HG02938 (cell line): ENCODE results near the gene ZNF365.
"Not testable (repeated sequence)": the region's sequence is repeated elsewhere in the genome, so short reads cannot be mapped to it uniquely, and the experiment has no call there.

Source experiments
- ATAC-seq: cut with Tn5 transposase; IDR thresholded peaks from one replicate; pipeline ENCODE4 v1.9.1; 2021; ENCODE audit warnings: mild to moderate bottlenecking, moderate library complexity; ENCODE audit not compliant: unreplicated experiment

The ZNF365 gene

DNA sequence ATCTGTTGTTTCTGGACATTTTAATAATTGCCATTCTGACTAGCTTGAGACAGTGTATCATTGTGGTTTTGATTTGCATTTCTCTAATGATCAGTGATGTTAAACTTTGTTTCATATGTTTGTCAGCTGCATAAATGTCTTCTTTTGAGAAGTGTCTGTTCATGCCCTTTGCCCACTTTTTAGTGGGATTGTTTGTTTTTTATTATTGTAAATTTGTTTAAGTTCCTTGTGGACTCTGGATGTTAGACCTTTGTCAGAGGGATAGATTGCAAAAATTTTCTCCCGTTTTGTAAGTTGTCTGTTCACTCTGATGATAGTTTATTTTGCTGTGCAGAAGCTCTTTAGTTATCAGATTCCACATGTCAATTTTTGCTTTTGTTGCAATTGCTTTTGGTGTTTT is 36.8 kb downstream of the ZNF365 start:
- not testable (repeated sequence) for ATAC-seq

DNA sequence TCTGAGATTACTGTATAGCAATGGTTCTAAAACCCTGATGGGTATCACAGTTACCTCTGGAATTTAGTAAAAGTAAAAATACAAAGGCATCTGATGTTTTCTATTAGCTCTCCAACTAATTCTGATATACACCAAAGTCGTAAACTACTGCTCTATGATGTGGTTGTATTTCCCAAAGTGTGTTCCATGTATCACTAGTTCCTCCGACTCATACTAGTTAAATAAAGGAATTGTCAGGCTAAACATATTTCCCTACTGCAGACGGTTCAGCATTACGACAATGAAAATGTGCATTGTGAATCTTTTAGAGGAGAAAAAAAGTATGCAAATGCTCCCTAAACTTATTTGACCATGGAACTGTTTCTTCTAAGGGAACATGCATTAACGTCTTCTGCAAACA is 38.9 kb downstream of the ZNF365 start:
- no peak for ATAC-seq

DNA sequence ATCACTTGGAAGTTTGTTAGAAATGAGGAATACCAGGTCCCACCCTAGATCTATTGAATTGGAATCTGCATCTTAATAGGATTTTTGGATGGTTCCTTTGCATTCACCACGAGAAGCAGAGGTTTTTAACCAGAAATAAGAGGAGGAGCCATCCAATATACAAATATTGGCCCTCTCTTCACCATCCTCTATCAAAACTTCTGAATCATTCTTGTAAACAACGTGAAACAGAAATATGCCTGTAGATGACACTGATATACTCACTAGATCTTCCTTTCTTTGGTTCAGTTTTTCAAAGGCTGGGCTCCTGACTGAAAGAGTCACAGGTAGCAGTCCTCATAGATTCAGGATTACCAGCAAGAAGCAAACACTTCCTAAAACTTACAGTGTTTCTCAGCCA is 39.5 kb downstream of the ZNF365 start:
- ATAC-seq, result no peak

DNA sequence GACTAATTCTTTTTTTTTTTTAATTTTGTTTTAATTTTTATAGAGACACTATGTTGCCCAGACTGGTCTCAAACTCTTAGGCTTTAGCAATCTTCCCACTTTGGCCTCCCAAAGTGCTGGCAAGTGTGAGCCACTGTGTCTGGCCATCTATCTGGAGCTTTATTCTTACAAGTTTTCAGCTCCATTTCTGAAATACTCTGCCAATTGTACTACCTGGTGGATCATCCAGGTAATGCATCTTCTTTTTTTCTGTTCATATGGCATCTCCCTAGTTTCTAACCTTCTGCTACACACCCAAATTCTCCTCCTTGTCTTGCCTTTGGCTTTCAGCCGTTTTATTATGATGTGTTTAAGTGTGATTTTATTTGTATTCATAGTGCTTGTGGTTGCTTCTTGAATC is 40.2 kb downstream of the ZNF365 start:
- no peak for ATAC-seq

DNA sequence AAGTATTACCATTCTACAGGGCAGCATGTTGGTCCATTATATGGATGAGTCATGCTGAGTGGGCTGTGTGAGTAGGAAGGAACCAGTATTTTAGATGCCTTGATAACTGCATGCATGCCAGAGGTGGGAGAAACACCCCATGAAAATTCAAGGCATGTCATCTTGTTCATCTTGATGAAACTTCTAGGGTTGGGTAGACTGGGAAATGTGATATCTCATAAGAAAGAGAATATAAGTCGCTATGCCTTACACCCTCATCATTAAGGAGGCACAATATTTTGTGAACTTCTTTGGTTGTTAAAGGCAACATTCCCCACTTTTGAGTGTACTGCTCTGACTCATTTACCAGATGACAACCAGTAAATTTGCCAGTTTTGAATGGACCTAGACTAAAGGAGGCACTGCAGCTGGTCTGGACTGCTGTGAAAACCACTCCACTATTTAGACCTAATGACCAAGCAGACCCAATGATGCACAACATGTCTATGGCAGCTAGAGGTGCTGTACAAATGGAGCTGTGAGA is 48.0 kb downstream of the ZNF365 start:
- ATAC-seq, result no peak

DNA sequence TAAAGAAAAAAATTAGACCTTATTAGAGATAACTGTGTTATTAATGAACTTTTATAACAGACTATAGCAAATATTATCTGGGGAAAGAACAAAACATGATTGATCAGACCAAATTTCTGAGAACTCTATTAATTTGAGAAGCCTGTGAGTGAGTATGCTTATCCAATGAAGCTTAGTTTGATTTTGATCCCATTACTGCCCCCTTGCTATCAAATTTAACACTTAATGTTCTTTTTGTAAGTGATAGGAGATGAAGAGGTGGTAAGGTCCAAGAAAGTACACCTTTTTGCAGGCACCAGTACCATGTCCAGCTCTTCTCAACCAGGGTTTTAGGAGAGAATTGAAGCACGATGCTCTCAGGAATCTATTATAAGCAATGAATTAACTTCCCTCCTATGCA is 49.9 kb downstream of the ZNF365 start:
- ATAC-seq, result no peak

DNA sequence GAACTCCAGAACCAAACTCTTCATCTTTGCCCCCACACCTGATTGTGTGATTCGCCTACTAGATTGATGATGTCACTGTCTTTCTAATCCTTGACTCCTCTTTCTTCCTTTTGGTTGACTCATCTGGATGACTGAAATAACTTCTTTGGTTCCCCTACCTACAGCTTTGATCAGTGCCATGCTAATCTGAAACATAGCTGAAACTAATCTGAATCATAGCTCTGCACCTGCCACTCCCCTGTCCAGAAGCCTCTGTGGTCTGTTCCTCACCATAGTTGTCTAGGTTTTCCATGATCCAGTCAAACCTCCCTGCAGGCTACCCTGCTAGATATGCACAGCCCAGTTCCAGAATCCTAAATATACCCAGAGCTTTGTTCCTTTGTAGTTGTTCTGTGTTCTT is 51.9 kb downstream of the ZNF365 start:
- ATAC-seq, result no peak

DNA sequence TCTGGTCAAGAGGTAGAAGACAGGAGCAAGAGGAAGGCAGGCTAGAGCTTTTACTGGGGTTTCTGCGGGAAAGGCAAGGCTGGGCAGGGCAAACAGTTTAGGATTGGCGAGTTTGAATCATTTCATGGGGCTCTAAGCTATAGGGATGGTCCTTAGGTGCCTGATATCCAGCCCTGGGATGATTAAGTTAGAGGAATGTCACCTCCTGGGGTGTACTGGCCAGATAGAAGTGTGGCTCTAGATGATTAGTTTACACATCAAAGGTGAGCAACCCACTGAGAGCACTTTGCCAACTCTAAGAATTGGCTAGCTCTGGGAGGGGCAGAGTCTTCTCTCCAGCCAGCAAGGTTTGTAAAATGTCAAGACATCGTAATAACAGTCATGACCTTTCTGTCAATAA is 52.4 kb downstream of the ZNF365 start:
- no peak for ATAC-seq

DNA sequence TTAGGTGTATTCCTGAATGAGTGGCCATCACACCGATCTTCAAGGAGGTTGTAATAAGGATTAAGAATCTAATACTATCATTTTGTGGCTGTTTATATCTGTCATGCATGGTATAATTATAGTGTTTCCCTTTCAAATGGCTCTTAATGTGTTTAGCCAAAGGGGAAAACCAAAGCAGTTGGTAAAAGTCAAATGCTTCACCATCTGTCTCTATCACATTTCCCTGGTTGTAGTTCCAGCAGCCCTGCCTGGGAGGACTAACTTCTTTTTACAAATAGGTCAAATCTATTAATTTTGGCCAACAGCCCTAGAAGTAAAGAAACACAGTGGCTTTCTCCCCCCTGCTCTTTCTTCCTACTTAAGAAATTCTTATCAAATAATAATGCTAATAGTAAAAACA is 56.7 kb downstream of the ZNF365 start:
- no peak for ATAC-seq

DNA sequence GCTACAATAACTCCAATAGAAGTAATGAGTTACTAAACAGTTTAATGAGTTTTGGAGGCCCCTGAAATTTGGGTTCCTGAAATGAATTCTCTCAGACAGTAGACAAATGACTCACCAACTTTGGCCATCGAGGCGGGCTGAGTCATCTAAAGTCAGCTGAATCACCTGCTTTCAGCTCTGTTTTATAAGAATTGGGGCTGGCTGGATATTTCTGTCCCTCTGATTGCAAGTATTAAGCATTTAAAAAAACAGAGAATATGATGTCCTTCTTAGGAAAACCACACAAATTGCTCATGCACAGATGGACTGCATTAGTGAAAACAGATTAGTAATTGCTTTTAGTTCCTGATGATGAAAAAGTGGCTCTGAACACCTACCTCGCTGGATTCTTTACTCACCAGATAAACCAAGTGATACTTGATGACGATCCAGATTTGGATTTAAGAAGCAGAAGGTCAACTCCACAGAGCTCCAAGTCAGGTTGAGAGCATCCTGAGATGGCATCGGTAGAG is 59.1 kb downstream of the ZNF365 start:
- peak; percentile 92 for ATAC-seq

DNA sequence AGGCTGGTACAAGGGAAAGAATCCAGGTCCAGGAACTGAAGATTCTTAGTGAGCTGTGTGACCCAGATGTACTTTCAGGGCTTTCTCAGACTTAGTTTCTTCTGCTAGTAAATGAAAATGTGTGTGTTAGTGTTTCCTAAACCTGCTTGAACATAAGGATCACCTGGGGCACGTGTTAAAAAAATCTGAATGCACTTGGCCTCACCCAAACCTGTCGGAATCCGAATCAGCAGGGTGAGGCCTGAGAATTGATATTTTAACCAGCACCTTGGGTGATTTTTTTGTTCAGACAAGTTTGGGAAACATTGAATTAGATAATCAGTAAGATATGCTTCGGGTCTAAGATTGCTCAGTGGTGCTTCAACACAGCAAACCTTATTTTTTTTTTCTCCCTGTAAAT is 59.7 kb downstream of the ZNF365 start:
- ATAC-seq, result no peak

DNA sequence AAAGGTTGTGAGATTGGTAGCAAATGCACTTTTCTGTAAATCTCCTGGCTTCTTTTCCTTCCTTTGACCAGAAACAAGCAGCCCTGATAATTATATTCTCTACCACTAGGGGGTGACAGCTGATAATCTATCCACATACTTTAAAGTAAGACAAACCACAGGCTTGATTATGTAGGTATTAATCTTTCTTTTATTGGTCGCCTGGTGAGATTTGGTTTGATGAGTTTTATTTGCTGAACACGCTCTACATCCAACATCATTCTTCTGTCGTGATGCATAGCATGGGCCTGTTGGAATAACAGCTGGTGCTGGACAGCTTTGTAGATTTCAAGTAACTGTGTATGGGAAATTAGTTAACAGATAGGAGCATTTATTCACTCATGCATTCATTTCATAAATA is 63.5 kb downstream of the ZNF365 start:
- ATAC-seq, result peak; percentile 49

DNA sequence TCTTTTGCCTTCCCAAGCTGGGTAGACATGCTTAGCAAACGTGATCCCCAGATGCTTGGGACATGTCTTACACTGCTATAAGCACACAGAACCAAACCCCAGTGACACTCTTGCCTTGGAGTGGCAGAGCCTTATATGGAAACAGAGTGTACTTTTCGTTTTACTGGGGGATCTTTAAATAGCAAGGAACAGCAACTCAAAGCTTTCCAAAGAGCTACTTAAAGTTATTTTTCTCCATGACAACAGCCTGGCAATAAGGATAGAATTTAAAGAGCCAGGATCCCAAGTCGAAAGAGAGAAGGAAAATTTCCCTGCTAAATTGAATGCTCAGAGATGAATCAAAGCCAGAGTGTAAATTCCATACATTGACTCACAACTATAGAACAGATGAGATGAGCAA is 67.8 kb downstream of the ZNF365 start:
- no peak for ATAC-seq

DNA sequence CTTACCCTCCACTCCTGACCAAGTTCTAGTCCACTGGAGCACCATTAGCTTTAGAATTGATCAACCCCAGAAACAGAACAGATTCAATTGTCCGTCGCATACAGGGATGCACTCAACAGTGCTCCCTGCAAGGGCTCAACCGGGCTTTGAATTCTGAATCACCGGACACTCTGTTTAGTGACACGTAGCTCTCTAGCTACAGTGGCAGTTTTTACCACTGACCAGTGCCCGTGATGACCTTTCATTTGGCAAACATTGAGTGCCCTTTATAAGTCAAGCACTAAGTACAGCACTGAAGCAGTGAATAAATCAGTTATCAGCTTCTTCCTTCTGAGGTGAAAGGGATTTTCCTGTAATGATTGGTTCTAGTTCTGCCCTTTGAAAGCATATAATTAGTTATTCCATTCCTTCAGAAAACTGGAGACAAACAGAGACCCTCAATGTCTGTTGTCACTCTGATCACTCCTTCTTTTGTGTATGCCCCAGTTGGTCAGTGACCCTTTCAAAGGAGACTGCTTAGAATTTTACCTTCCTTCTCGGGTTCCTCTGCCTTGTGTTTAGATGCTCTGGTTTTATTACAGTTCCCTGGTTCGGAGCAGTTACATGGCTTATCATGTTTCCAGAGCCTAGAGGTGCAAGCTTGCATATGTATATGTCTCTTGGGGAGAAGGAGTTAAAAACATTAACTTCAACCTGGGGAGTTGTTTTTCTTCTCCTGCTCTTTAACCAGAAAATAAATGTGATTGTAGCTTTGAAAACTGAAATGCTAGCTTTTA is 68.9 kb downstream of the ZNF365 start:
- no peak for ATAC-seq

DNA sequence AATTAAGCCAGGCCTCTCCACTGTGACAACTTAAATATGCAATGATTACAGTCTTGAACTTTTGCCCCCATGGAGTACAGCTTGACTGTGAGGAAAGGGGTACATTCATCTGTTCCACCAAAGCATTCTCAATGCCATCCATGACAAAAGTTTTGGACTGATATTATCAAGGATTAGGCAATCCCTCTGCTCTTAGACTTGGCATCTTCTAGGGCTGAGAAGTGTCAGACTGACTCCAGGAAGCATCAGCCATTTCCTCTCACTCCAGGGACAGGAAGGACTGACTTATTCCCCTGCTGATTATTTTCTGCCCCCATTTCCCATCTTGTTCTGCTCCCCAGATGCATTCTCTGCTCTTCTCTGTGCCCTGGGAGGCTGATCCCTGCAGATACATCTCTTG is 69.7 kb downstream of the ZNF365 start:
- no peak for ATAC-seq

DNA sequence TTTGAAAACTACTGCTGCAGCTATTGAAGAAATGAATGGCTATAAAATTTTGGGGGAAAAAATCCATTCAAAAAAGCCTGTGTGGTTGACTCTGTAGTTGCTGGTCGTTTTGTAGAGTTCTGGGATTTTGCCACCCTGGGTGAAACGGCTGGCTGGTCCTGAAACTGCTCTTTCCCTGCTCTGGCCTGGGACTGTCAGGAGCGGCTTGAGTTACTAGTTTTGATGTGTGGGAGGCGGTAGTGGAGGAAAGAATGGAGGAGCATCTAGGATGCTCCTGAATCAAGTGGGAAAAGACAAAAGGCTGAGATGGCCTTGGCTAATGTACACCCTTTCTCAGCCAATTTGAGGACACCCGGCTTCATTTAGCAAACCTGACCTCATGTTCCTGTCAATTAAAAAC is 72.5 kb downstream of the ZNF365 start:
- no peak for ATAC-seq

DNA sequence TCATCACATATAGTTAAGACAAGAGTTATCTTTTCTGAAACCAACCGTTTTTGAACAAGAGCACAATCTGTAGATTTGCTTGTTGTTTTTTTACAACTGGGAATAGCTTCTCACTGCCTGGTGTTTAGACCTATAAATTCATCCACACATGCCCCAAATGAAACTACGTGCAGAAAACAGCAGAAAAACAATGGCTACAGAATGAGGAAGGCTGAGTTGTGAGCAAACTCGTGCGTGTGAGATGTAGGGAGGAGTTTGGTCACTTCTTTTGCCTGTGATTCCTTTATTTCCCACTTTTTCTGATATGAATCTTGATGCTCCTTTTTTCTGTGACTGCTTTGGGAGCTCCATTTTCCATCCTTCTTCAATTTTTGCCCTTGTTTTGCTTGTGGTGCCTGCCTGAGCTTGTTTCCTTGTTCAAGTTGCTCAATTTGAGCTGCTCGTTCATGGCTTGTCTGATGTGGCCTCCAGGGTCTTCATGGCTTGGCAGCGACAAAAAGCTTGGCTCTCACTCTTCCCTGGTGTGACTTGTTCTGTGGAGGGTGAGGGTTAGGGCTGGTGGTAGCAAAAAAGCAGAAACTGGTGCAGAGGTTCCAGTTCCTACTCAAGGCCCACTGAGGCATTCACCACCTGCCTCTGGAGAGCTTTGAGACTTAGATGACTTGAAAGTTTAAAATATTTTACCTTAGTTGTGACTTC is 76.9 kb downstream of the ZNF365 start:
- ATAC-seq, result no peak

DNA sequence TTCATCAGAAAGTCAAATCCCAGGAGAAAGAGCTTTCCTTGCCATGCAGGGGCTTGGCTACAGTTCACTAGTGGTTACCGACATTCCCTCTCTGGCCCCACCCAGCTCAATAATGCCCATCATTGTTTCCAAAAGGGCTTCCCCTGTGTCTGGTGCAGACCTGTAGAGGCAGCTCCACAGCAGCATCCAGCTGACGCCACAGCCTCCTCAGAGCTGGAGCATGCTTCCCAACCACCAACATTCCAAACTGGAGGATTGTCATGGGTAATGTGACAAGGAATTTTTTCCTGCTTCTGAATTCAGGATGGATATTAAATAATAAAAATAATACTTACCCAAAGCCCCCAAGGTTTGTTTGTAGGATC is 77.4 kb downstream of the ZNF365 start:
- ATAC-seq, result no peak
